AG10803 (cell line): ENCODE data around the gene NTRK2.

Experiments
- DNase-seq: peaks from one replicate; pipeline ENCODE4 v3.0.0; 2010; ENCODE audit warnings: low read depth
- H3K4me3 ChIP-seq: 2 replicates; pipeline ENCODE4 v1.5.1; 2011; ENCODE audit warnings: mild to moderate bottlenecking, low read length, control low read depth
- TF ChIP-seq, protein P1 (sequence below): conservative IDR thresholded peaks from 2 replicates; pipeline ENCODE4 v1.5.1; 2011; ENCODE audit warnings: mild to moderate bottlenecking, low read length, control low read depth, inconsistent platforms

The NTRK2 gene

DNA sequence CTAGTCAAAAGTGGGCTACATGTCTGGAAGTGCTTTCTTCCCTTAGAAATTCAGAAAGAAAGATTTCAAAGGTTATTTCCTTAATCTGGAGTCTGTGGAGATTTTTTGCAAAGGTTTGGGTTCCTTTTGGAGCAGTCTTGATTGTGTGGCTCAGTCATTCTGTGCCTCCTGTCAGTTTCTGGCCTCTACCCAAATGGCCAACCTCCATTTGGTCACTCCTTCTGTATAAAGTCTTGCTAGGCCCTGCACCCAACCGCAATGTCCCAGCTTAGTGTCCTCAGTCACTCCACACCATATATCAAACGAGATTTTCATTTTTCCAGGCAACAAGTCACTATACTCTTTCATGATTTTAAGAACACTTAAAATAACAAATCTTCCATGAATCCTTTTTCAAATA lies 199.6 kb downstream of the NTRK2 start:
- H3K4me3 ChIP-seq, result no peak overlapping the region
- TF ChIP-seq, protein P1, sequence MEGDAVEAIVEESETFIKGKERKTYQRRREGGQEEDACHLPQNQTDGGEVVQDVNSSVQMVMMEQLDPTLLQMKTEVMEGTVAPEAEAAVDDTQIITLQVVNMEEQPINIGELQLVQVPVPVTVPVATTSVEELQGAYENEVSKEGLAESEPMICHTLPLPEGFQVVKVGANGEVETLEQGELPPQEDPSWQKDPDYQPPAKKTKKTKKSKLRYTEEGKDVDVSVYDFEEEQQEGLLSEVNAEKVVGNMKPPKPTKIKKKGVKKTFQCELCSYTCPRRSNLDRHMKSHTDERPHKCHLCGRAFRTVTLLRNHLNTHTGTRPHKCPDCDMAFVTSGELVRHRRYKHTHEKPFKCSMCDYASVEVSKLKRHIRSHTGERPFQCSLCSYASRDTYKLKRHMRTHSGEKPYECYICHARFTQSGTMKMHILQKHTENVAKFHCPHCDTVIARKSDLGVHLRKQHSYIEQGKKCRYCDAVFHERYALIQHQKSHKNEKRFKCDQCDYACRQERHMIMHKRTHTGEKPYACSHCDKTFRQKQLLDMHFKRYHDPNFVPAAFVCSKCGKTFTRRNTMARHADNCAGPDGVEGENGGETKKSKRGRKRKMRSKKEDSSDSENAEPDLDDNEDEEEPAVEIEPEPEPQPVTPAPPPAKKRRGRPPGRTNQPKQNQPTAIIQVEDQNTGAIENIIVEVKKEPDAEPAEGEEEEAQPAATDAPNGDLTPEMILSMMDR, result no peak
- DNase-seq, result no peak

DNA sequence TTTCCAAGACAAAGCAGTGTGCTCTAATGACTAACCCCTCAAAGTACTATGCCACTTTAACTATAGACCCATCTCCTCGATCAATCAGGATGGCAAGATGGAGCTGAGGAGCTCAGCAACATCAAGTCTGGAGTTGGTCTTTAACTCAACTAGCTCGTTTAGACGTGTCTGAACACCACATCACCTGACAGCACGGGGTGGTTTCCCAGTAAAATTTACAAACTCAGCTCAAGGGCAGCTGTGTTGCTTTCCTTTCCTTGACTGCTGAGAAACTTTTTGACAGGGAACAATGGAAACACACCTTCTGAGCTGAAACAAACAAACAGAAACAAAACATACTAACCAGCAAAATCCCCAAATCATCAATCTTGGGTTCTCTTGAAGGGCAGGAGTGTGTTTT lies 202.5 kb downstream of the NTRK2 start:
- TF ChIP-seq, protein P1, result no peak
- DNase-seq, result no peak
- H3K4me3 ChIP-seq, result no peak overlapping the region

DNA sequence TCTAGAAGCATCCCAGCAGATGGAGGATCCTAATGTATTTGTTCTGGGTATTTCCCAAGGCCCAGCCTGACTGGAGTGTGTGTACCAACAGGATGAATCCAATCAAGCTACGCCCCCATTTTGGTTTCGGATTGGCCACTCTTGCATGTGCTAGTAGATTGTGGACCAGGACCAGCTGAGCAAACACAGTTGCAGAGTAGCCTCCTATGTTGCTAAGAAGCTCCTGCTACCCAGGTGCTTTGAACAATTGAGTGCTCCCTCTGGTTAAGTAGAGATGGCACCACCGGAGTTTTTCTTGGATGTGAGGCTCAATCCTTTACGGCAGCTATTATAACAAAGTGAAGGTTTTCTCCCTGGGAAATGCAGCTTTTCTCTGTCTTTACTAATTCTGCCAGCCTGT lies 204.5 kb downstream of the NTRK2 start:
- H3K4me3 ChIP-seq, result no peak overlapping the region
- TF ChIP-seq, protein P1, result no peak
- no peak for DNase-seq

DNA sequence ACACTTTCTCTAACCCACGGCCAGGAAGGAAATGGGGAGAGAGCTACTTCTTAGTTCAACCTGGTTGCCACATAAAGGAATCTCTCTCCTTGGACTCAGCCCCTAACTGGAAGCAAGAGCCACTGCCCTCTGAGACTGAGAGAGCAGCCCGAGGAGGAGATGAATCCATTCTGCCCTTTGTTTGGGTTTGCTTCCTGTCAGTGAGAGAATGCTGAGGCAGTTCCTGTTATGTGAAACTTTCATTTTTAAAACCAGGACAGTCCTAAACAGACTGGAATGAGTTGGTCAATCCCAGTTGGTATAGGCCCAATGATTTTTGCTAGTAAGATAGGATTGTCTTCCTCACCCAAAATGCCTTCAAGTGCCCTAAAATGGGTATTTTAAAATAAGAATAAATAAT lies 205.1 kb downstream of the NTRK2 start:
- peak; percentile 20 for DNase-seq
- no peak overlapping the region for H3K4me3 ChIP-seq
- TF ChIP-seq, protein P1, result no peak

DNA sequence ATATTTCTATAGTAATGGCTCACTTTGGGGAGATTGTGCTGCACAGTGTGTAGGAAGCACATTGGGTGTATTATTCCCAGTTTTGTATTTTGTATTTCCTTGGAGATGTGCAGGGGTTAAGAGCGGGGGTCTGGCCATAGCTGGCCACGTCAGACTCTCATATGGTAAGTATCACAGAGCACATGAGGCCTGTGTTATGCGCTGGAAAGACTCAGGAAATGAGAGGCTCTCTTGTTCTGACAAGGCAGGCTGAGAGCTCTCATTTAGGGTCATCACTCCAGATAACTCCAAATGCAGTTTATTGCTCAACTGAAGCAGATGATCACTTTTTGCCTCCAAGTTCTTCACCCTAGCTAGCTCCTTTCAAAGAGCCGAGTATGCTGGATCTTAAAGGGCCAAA lies 205.7 kb downstream of the NTRK2 start:
- no peak for DNase-seq
- TF ChIP-seq, protein P1, result no peak
- H3K4me3 ChIP-seq, result no peak overlapping the region

DNA sequence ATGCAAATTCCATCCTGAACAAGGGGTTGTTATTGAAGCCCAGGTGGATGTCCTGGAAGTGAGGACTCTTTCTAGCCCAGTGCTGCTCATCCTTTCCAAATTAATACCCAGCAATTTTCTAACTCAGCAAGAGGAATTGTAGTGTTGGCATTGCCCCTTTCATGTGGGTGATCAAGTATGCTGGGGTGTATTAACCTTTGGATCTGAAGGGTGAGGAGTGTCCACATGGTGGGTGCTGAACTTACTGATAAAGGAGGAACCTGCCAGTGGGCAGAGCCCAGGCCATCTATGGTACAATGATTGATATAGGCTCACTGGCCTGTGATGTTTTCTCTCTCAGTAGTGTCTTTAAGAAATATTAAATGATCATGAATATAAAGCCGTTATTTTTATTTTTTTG lies 210.1 kb downstream of the NTRK2 start:
- TF ChIP-seq, protein P1, result no peak
- no peak overlapping the region for H3K4me3 ChIP-seq
- DNase-seq, result no peak

DNA sequence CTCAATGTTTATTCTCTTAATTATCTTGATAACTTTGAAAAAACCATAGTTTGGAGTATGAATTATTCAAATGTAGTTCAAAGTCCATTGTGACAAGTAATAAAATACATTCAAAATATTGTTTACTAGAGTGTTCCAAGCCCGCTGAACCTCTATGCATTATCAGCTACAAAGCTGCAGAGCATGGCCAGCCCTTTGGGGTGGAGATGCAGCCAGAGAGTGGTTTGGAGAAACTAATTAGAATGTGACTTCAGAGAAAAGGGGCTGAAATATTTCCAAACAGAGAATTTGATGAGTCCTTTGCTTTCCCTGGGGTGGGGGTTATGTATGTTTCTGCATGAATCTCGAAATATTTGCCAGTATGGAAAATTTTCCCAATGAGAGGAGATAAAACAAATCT lies 211.3 kb downstream of the NTRK2 start:
- TF ChIP-seq, protein P1, result no peak

More for the DNA sequence above, 211.3 kb downstream of the NTRK2 start:
- H3K4me3 ChIP-seq, result no peak overlapping the region
- DNase-seq, result no peak
